SK-N-SH (cell line): ENCODE data around the gene MAST4.

Source experiments
- CHD2 ChIP-seq: fragments of 150-350 bp; IDR thresholded peaks from 2 replicates; pipeline ENCODE4 v1.6.1; 2018; ENCODE audit warnings: low read length; ENCODE audit not compliant: partially characterized antibody
- CTCF ChIP-seq: fragments of 200-600 bp; sonication (generic); IDR thresholded peaks from 2 replicates; pipeline ENCODE4 v1.6.1; 2017; ENCODE audit warnings: antibody characterized with exemption, mild to moderate bottlenecking, moderate library complexity
- EP300 ChIP-seq, 2 experiments: IDR thresholded peaks; 2 replicates each; pipeline versions ENCODE4 v1.4.0 to v1.6.1; 2012; ENCODE audit warnings: borderline replicate concordance in 1 of 2, low read depth in 1 of 2, low read length in 1 of 2
- EZH2phosphoT487 ChIP-seq: fragments of 200-600 bp; sonication (generic); IDR thresholded peaks from 2 replicates; pipeline ENCODE4 v1.6.1; 2017; ENCODE audit warnings: low read depth, mixed run types, mild to moderate bottlenecking, antibody characterized with exemption, moderate library complexity, borderline replicate concordance
- IRF3 ChIP-seq: fragments of 150-350 bp; IDR thresholded peaks from 2 replicates; pipeline ENCODE4 v1.6.1; 2016; ENCODE audit warnings: mild to moderate bottlenecking, low read depth, low read length
- RAD21 ChIP-seq: IDR thresholded peaks from 2 replicates; pipeline ENCODE4 v1.6.1; 2012; ENCODE audit warnings: mild to moderate bottlenecking, low read length
- RFX5 ChIP-seq: IDR thresholded peaks from 2 replicates; pipeline ENCODE4 v1.6.1; 2012; ENCODE audit warnings: mild to moderate bottlenecking, improper control_type of control experiment, low read length
- SIN3A ChIP-seq: IDR thresholded peaks from 2 replicates; pipeline ENCODE4 v1.6.1; 2012; ENCODE audit warnings: low read depth, mild to moderate bottlenecking, low read length, moderate library complexity, borderline replicate concordance
- TAF1 ChIP-seq: IDR thresholded peaks from 2 replicates; pipeline ENCODE4 v1.6.1; 2012; ENCODE audit warnings: low read depth, mild to moderate bottlenecking, low read length, moderate library complexity, borderline replicate concordance
- TEAD4 ChIP-seq: IDR thresholded peaks from 2 replicates; pipeline ENCODE4 v1.4.0; 2012; ENCODE audit warnings: mild to moderate bottlenecking, borderline replicate concordance; ENCODE audit not compliant: insufficient read depth
- YY1 ChIP-seq: IDR thresholded peaks from 2 replicates; pipeline ENCODE4 v1.4.0; 2012; ENCODE audit warnings: low read depth, mild to moderate bottlenecking
- TF ChIP-seq, protein P1 (sequence below): IDR thresholded peaks from 2 replicates; pipeline ENCODE4; 2012
- TF ChIP-seq, protein P2 (sequence below): fragments of 150-350 bp; IDR thresholded peaks from 2 replicates; pipeline ENCODE4 v1.6.1; 2017; ENCODE audit warnings: antibody characterized with exemption, low read length, low read depth, borderline replicate concordance

- no peak for TF ChIP-seq CTCF
- TF ChIP-seq IRF3: no peak
- no peak for TF ChIP-seq TAF1
- no peak for TF ChIP-seq RFX5
- TF ChIP-seq CHD2: no peak
- no peak for TF ChIP-seq RAD21
- TF ChIP-seq, protein P1, sequence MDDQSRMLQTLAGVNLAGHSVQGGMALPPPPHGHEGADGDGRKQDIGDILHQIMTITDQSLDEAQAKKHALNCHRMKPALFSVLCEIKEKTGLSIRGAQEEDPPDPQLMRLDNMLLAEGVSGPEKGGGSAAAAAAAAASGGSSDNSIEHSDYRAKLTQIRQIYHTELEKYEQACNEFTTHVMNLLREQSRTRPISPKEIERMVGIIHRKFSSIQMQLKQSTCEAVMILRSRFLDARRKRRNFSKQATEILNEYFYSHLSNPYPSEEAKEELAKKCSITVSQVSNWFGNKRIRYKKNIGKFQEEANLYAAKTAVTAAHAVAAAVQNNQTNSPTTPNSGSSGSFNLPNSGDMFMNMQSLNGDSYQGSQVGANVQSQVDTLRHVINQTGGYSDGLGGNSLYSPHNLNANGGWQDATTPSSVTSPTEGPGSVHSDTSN: no peak
- no peak for TF ChIP-seq EZH2phosphoT487
- TF ChIP-seq YY1: no peak
- no peak for TF ChIP-seq EP300 (IDR thresholded peaks at IDR 0.05; ENCODE audit: borderline replicate concordance in 1 of 2, low read depth in 1 of 2, low read length in 1 of 2)
- no peak for TF ChIP-seq SIN3A
- TF ChIP-seq, protein P2, sequence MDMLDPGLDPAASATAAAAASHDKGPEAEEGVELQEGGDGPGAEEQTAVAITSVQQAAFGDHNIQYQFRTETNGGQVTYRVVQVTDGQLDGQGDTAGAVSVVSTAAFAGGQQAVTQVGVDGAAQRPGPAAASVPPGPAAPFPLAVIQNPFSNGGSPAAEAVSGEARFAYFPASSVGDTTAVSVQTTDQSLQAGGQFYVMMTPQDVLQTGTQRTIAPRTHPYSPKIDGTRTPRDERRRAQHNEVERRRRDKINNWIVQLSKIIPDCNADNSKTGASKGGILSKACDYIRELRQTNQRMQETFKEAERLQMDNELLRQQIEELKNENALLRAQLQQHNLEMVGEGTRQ: no peak
- TF ChIP-seq TEAD4: no peak
These were observed 209.6 kb downstream of the MAST4 start for GRCh38 chr5:66805514-66806430.
